ENCODE results near the gene PKN1. TPM values are rescaled to one million over a fixed set of nuclear protein-coding genes. Genes with fewer than 3 reads are reported as not detected.

PKN1 gene
- total and polyA plus RNA-seq, 9 of the 15 experiments (the other 6 are each of a cell fraction or from before 2014, with no cell fraction given), result 0.30 to 228 (median 77.5) TPM

- TF ChIP-seq ARID3B (CRISPR knock-in tag; IDR thresholded peaks at IDR 0.05; ENCODE audit: borderline replicate concordance) (no peak), CHD7 (IDR thresholded peaks at IDR 0.05; ENCODE audit: low read depth, low read length) (no peak), FOXJ3 (CRISPR knock-in tag; IDR thresholded peaks at IDR 0.05) (no peak), KLF1 (tag; IDR thresholded peaks at IDR 0.05) (peak; percentile 71; the same call in 1 of the 2 replicates), BCLAF1 (IDR thresholded peaks at IDR 0.05; ENCODE audit: borderline replicate concordance in 1 of 2, control insufficient read depth in 1 of 2, low read depth in 2 of 2, low read length in 1 of 2) (no peak), KLF13 (tag; IDR thresholded peaks at IDR 0.05; ENCODE audit: borderline replicate concordance, low read depth) (peak; percentile 76; the same call in 1 of the 2 replicates), SPI1 (IDR thresholded peaks at IDR 0.05; ENCODE audit: borderline replicate concordance, low read depth, low read length) (no peak), POLR3A (IDR thresholded peaks at IDR 0.05; ENCODE audit: borderline replicate concordance, extremely low read depth, insufficient read depth, insufficient read length) (no peak), STAG1 (CRISPR knock-in tag; IDR thresholded peaks at IDR 0.05; ENCODE audit: borderline replicate concordance) (no peak), PRMT5 (CRISPR knock-in tag; IDR thresholded peaks at IDR 0.05) (no peak)
Measured at GRCh38 chr19:14517840-14518505, 84.9 kb downstream of the PKN1 start, which contains the start of gene DNAJB1 (continued).
